Sigmoid colon (tissue), 4 donors: Measurements from ENCODE around the gene ZNF763.

ENCODE experiments used
- CTCF ChIP-seq, 4 experiments: fragments of 450-650 bp in 3 of 4; fragments of 200-600 bp in 1 of 4; IDR thresholded peaks; one replicate each; pipeline ENCODE4 v1.5.1; 2016 to 2019; ENCODE audit warnings: antibody characterized with exemption in 4 of 4, mild to moderate bottlenecking in 3 of 4, moderate library complexity in 2 of 4
- EP300 ChIP-seq, 4 donors: sonication (generic); formaldehyde crosslinking; IDR thresholded peaks; one replicate each; pipeline ENCODE4 v1.6.1; 2017; ENCODE audit warnings: antibody characterized with exemption in 4 of 4
- POLR2A ChIP-seq, 2 donors: fragments of 450-650 bp; IDR thresholded peaks; one replicate each; pipeline ENCODE4 v1.6.1; 2016; ENCODE audit warnings: antibody characterized with exemption in 2 of 2, mild to moderate bottlenecking in 2 of 2, moderate library complexity in 2 of 2
- POLR2AphosphoS5 ChIP-seq, 4 donors: sonication (generic); formaldehyde crosslinking; IDR thresholded peaks; one replicate each; pipeline ENCODE4 v1.6.1; 2017; ENCODE audit warnings: antibody characterized with exemption in 4 of 4

GRCh38 chr19:11931513-11931912, 33.3 kb upstream of the ZNF763 start:
- no peak for TF ChIP-seq CTCF (IDR thresholded peaks at IDR 0.05)
- TF ChIP-seq EP300 (IDR thresholded peaks at IDR 0.05), result no peak
- TF ChIP-seq POLR2A (IDR thresholded peaks at IDR 0.05), result no peak
- no peak for TF ChIP-seq POLR2AphosphoS5 (IDR thresholded peaks at IDR 0.05)
